ENCODE results near the gene EEF2.

GRCh38 chr19:4018775-4019504 lies 33.7 kb upstream of the EEF2 start:
- TF ChIP-seq POLR2AphosphoS5 (IDR thresholded peaks at IDR 0.05) (no peak), CTCF (IDR thresholded peaks at IDR 0.05) (no peak), POLR2A (IDR thresholded peaks at IDR 0.05) (no peak)
